ENCODE data around the gene VGLL4. TPM values are rescaled to one million over a fixed set of nuclear protein-coding genes. Genes with fewer than 3 reads are reported as not detected.

The VGLL4 gene
- total RNA-seq, 3 donors from 2014 or later: 42.5 to 51.3 (median 46.4) TPM

DNA sequence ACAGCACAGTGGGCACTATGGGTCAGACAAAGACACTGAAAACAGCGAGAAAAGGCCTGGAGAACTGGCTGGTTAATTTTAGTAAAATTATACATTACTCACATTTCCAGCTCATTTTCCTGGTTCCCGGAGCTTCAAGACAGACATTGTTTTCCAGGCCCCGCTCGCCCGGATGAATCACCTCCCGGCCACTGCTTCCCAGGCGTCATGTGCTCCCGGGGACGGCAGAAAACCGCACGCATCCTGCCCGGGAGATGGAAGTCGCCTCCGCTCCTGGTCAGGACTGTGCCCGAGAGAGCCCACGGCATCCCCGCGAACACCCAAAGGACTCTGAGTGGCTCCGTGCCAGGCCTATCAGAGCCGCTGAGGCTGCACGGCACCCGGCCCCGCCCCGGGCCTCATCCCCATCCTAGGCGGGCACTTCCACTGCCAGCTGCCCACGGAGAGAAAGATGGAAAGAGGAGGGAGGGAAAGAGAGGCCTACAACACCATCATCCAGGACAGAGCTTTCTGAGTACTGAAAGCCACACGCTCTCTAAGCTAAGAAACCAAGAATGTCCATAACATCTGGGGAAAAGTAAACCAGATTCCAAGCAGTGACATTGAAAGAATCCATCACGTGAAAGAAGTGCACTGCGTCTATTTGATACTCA, 75.1 kb downstream of the VGLL4 start:
- no peak overlapping the region for H3K4me3 ChIP-seq
- H3K4me1 ChIP-seq (ENCODE audit: low read depth): no peaks in the 10 kb centered on the region
- intact Hi-C loops (cut with DNase I, micrococcal nuclease): no loop called here
- ATAC-seq (peak; percentile 44), DNase-seq (peak in 1 of 3 donors; percentile 43)
- H3K9me3 ChIP-seq: no peaks in the 10 kb centered on the region
- no peaks in the 10 kb centered on the region for H3K36me3 ChIP-seq (ENCODE audit: low read depth)
- TF ChIP-seq, protein P1, sequence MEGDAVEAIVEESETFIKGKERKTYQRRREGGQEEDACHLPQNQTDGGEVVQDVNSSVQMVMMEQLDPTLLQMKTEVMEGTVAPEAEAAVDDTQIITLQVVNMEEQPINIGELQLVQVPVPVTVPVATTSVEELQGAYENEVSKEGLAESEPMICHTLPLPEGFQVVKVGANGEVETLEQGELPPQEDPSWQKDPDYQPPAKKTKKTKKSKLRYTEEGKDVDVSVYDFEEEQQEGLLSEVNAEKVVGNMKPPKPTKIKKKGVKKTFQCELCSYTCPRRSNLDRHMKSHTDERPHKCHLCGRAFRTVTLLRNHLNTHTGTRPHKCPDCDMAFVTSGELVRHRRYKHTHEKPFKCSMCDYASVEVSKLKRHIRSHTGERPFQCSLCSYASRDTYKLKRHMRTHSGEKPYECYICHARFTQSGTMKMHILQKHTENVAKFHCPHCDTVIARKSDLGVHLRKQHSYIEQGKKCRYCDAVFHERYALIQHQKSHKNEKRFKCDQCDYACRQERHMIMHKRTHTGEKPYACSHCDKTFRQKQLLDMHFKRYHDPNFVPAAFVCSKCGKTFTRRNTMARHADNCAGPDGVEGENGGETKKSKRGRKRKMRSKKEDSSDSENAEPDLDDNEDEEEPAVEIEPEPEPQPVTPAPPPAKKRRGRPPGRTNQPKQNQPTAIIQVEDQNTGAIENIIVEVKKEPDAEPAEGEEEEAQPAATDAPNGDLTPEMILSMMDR (IDR thresholded peaks at IDR 0.05): no peak

DNA sequence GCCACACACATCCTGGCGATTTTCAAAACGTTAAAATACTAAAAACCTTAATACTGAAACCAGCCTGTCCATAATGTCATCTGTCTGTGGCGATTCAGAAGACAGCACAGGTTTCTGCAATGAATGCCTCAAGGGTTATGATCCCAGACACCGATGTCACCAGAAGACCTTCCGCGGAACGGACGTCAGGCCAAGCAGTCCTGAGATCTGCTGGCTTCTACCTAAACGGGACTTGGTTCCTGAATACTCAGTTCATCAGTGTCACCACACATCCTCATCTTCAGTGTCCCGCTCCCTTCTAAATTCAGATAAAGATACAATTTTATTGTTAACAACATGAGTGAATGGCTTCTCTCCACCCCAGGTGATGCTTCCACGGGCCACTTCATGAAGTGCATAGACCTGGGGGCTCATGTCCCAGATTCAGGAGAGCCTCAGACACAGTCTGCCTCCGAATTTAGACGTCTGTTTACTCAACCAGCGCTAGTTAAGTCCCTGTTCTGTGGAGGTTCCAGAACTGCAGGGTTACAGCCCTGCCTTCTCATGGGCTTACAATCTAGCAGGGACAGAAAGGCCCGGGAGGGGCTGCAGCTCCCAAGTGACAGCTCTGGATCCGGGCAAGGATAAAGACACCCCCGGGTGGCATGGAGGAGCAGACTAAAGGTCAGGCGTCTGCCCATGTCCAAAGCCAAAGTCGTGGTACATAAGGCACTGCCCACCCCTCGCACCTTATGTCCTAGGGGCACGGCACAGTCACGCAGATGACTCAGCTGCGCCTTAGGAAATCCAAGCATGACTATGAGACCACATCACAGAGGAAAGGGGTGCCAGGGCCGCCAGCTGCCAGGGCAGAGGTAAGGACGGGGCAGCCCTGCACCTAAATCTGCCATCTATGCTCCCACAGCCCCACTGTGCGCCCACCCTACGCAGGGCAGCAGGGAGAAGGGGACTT, 75.9 kb downstream of the VGLL4 start:
- no peaks in the 10 kb centered on the region for H3K36me3 ChIP-seq (ENCODE audit: low read depth)
- no peaks in the 10 kb centered on the region for H3K9me3 ChIP-seq
- intact Hi-C loops (cut with DNase I, micrococcal nuclease): no loop called here
- H3K4me3 ChIP-seq: no peak overlapping the region
- H3K4me1 ChIP-seq (ENCODE audit: low read depth): no peaks in the 10 kb centered on the region
- DNase-seq: no peak
- no peak for ATAC-seq
- TF ChIP-seq, protein P1 (IDR thresholded peaks at IDR 0.05): no peak

DNA sequence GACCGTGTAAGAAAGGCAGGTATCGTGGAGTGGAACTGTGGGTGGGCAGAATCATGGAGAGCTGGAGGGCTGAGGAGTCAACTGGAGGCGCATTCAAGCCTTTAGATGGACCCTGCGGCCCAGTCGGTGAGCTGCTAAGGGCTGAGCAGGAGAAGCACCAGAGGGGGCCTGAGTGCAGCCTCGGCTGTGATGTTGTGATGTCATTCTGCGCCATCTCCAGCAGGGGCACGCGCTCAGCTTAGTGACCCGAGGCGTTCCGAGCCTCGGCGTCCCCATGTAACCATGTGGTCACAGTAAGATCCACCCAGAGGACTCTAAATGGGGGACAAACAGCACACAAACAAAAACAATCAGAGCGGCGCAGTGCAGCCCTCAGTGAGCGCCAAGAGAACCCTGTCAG, 76.8 kb downstream of the VGLL4 start:
- intact Hi-C loops (cut with DNase I, micrococcal nuclease): no loop called here
- Histone ChIP-seq H3K4me1 (ENCODE audit: low read depth) (no peaks in the 10 kb centered on the region), H3K9me3 (no peaks in the 10 kb centered on the region), H3K36me3 (ENCODE audit: low read depth) (no peaks in the 10 kb centered on the region), H3K4me3 (no peak overlapping the region)
- TF ChIP-seq, protein P1 (IDR thresholded peaks at IDR 0.05): no peak
- DNase-seq (no peak), ATAC-seq (no peak)

DNA sequence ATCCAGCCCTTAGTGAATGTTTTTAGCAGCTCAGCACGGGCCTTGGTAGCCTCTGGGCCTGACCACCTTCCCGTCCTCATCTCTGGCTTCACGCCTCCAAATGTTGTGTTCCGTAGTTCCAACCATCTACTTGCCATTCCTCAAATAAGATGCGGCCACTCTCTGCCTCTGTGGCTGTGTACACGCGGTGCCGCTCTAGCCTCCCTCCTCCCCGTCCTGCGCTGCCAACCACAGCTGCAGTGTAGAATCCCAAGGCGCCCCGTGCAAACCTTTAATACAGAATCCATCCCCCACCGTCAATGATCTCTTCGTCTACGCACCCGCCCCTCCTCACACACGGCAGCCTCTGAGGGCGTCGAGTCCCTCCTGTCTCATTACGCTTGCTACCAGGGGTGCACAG, 77.2 kb downstream of the VGLL4 start:
- no peak for DNase-seq
- H3K9me3 ChIP-seq: no peaks in the 10 kb centered on the region
- intact Hi-C loops (cut with DNase I, micrococcal nuclease): no loop called here
- no peak overlapping the region for H3K4me3 ChIP-seq
- no peak for ATAC-seq
- TF ChIP-seq, protein P1 (IDR thresholded peaks at IDR 0.05): no peak
- H3K36me3 ChIP-seq (ENCODE audit: low read depth): no peaks in the 10 kb centered on the region
- H3K4me1 ChIP-seq (ENCODE audit: low read depth): no peaks in the 10 kb centered on the region

DNA sequence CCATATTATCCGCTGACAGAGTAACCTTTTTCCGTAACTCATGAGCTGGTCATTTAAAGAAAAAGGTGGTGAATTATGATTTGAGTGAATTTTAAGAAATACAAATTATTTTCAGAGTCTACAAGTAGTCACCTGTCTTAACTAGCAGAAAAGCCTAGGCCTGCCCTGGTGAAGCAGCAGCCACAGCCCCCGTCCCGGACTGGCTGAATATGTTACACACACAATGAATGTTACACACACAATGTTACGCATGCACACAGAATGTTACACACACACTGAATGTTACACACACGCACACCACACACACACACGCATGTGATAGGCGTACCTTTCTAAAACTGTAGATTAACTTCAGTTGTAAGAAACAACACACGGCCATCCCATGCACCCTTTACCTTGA, 77.8 kb downstream of the VGLL4 start:
- Histone ChIP-seq H3K9me3 (no peaks in the 10 kb centered on the region), H3K4me3 (no peak overlapping the region), H3K4me1 (ENCODE audit: low read depth) (no peaks in the 10 kb centered on the region), H3K36me3 (ENCODE audit: low read depth) (no peaks in the 10 kb centered on the region)
- DNase-seq: no peak
- no peak for ATAC-seq
- intact Hi-C loops (cut with DNase I, micrococcal nuclease): no loop called here
- TF ChIP-seq, protein P1 (IDR thresholded peaks at IDR 0.05): no peak
